T-helper 1 cell (primary cell): ENCODE data around the gene HBA1.
"Not testable (repeated sequence)": the region's sequence is repeated elsewhere in the genome, so short reads cannot be mapped to it uniquely, and the experiment has no call there.

ENCODE experiments used
- DNase-seq, 5 donors: peaks; one replicate each; pipeline ENCODE4 v3.0.0-alpha.2; 2012 to 2020
- total RNA-seq, 4 donors: gene quantifications; one replicate each; lab custom pipeline; 2026; lab: John Stamatoyannopoulos, UW

The HBA1 gene
- 0 reads per million in 4 donors for total RNA-seq

DNA sequence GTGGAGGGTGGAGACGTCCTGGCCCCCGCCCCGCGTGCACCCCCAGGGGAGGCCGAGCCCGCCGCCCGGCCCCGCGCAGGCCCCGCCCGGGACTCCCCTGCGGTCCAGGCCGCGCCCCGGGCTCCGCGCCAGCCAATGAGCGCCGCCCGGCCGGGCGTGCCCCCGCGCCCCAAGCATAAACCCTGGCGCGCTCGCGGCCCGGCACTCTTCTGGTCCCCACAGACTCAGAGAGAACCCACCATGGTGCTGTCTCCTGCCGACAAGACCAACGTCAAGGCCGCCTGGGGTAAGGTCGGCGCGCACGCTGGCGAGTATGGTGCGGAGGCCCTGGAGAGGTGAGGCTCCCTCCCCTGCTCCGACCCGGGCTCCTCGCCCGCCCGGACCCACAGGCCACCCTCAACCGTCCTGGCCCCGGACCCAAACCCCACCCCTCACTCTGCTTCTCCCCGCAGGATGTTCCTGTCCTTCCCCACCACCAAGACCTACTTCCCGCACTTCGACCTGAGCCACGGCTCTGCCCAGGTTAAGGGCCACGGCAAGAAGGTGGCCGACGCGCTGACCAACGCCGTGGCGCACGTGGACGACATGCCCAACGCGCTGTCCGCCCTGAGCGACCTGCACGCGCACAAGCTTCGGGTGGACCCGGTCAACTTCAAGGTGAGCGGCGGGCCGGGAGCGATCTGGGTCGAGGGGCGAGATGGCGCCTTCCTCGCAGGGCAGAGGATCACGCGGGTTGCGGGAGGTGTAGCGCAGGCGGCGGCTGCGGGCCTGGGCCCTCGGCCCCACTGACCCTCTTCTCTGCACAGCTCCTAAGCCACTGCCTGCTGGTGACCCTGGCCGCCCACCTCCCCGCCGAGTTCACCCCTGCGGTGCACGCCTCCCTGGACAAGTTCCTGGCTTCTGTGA is at the start of gene HBA1:
TSS of gene HBA1 (plus strand) at position 204 of the 906 bp plus-strand sequence. CDS start at position 241, 37 bp downstream.
- DNase-seq = not testable (repeated sequence)

DNA sequence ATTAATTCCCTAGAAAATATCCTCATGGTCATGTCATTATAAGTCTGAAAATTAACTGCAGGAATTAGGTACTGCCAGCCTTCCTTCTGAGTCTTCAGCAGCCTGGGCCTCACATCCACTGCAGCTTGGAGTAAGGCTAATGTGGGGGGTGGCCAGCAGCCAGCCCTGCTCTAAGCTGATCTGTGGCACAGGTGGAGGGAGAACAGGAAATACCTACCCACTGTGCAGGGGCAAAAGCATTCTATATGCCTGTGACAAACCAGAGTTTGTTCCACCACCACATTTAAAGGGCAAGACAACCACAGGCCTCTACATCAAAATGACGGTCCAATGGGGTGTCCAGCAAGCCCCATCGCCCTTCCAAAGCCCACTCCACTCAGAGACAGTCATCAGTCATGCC is 47.4 kb upstream of the HBA1 start:
- DNase-seq = no peak

DNA sequence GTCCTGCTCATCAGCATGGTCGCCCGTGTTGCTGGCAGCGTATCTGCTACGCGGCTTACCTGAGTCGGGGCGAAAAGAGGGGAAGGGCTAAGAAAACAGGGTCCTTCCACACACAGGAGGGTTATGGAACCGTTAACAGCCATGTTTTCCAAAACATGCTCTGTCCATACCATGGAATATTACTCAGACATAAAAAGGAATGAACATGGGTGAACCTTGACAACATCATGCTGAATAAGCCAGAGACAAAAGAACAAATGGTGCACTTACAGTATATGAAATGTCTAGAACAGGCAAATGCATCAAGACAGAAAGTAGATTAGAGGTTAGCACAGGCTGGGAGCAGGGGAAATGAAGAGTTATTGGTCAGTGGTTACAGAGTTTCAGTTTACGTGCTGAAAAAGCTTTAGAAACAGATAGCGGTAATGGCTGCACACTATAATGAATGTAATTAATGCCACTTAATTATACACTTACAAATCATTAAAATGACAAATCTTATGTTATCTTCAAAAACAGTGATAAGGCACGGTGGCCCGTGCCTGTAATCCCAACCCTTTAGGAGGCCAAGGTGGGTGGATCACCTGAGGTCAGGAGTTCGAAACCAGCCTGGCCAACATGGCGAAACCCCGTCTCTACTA is 45.8 kb upstream of the HBA1 start:
- no peak for DNase-seq

DNA sequence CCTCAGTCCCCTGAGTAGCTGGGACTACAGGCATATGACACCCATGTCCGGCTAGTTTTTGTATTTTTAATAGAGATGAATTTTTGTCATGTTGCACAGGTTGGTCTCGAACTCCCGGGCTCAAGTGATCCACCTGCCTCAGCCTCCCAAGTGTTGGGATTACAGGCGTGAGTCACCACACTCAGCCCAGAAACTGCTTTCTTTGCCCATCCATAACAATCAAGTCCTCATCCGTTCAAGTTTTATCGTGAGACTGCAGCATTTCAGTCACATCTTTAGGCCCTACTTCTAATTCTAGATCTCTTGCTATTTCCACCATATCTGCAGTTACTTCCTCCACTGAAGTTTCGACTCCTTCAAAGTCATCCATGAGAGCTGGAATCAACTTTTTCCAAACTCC is 44.4 kb upstream of the HBA1 start:
- DNase-seq = no peak

DNA sequence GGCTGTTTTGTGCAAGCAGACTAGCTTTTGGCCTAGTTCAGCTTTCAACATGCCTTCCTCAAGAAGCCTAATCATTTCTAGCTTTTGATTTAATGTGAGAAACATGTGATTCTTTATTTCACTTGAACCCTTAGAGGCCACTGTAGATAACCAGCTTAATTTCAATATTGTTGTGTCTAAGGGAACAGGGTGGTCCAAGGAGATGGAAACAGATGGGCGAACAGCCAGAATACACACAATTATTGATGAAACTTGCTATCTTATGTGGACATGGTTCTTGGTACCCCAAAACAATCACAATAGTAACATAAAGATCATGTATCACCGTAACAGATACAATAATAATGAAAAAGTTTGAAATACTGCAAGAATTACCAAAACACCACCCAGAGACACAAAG is 42.8 kb upstream of the HBA1 start:
- DNase-seq = no peak

DNA sequence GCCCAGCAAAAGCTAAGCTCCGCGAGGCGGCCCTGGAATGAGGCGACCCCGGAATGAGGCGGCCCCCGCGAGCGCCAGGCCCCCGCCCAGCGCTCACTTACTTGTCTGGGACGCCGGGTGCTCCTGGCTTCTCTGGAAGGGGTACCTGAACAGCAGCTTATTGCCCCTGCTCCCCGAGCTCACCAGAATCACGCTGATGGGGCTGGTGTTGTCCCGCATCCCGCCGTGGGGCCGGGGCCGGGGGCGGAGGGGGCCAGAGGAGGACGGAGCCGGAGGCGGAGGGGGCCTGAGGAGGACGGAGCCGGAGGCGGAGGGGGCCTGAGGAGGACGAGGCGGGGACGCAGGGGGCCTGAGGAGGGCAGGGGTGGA is 38.4 kb upstream of the HBA1 start:
- DNase-seq = peak in 3 of 5 donors; percentile 11 to 25 (median 15)

DNA sequence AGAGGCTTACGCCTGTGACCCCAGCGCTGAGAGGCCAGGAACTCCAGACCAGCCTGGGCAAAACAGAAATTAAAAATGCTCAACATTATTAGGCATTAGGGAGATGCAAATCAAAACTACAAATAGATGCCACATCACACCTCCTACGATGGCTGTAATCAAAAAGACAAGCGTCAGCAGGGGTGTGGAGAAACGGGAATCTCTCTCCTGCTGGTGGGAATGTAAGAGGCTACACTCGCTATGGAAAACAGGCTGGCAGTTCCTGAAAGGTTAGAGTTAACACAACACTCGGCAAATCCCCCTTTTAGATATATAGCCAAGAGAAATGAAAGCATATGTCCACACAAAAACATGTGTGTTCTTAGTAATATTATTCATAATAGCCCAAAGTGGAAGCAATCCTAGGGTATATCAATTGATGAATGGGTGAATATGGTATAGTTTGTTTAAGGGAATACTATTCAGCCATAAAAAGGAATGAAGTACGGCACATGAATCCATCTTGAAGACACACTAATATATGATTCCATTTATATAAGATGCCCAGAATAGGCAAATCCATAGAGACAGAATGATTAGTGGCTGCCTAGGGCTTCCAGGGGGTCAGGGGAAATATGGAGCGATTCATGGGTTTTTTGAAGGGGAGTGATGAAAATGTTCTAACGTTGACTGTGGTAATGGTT is 36.2 kb upstream of the HBA1 start:
- no peak for DNase-seq

DNA sequence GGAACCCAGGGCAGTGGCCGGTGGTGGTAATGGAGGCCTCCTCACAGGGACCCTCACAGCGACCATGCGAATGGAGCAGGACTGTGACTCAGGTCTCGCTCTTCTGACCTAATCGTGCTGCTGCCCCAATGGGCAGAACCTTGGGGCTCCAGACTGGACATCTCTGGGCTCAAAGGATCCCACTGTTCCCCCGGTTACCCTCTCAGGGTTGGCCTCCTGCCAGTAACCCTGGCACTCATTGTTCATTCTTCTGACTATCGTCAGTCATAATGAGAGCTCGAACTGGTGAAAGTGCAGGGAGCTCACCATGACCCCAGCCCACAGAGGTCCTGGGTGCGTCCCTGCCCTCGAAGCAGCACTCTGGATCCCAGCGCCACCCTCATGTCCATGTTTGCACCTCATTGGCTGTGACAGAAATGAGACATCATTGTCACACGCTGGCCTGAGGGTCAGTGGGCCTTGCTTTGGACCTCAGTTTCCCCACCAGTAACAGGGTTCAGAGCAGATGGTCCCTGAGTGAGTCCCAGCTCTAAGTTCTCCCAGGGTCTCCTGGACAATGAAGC is 34.0 kb upstream of the HBA1 start:
- no peak for DNase-seq

DNA sequence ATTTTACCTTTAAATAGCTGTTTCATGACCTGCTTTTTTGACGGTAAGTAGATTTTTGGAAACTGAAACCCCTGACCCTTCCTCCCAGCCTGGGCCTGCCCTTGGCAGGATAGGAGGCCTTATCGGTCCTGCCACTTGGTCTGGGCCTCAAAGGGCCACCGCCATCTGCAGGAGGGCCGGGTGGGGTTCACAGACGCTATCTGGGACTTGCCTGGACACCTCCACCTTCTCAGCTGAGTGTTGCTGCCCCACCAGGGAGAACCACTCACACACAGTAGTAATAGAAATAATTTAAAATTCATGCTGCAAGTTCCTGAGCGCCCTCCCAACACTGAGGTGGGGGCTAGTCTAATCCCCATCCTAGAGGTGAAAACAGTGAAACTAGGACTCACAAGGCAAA is 33.4 kb upstream of the HBA1 start:
- DNase-seq = no peak

DNA sequence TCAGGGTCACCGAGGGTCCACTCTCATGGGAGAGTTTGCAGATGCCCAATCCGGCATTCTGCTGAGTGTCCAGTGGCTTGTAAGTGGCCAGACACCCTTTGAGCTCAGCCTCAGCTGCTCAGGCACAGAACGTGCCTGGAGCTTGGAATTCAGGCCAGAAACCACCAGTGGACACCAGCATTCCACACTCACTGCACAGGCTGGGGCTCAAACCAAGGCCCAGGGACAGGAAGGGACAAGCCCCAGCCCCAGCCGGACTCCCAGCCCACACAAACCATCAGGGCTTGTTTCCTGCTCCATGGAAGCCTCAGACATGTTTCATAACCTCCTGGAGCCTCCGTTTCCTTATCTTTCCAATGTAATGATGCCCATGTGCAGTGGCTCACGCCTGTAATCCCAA is 33.0 kb upstream of the HBA1 start:
- DNase-seq = no peak

DNA sequence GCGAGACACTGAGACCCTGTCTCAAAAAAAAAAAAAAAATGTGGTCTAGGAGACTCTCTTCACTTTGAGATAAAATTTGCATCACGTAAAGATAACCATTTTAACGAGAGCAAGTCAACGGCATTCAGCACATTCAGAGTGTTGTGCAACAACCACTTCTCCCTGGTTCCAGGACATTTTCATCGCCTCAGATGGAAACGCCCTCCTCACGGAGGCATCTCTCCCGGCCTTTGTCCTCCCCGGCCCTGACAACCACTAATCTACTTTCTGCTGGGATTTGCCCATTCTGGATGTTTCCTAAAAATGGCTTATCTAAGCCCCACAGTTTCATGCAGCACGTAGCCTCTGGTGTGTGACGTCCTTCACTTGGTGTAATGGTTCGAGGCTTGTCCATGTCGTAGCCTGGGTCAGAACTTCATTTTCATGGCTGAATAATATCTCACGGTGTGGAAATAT is 31.7 kb upstream of the HBA1 start:
- no peak for DNase-seq

DNA sequence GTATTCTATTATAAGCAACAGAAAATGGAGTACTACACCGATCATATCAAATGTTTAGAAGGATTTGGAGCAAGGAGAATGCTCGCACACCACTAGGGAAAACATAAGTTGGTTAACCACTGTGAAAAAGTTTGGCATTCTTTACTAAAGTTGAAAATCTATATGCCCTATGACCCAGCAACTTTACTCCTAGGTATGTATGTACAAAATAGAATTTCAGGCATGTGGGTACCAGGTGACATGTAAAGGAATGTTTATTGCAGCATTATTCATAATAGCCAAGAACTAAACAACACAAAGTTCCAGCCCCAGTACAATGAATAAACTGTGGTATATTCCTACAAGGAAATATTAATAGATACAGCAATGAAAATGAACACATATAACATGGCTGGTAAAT is 29.8 kb upstream of the HBA1 start:
- no peak for DNase-seq

DNA sequence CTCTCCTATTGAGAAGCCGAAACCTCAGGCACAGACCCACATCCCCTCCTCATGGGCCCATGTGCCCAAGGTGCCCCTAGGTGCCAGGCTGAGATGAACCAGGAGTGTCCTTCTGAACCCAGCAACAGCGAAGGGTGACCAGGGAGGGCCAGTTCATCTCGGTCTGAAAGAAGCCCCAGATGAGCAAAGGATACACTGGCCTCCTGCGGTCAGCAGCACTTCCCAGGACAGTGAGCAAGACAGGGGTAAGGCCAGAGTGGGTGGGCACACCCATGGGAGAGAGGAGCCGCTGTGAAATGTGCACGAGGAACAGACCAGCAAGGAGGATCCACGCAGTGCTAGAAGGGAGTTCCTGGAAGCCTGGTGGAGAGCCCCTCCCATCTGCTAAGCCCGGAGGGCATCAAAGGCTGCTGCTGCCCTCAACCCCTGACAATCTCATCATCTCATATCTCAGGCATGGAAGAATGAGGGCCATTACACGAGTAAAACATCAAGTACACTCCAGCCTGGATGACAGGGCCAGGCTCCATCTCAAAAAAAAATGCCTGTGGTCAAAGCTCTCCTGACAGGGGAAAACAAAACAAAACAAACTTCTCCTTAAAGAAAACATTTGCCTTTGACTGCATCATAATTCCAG is 27.3 kb upstream of the HBA1 start:
- no peak for DNase-seq

DNA sequence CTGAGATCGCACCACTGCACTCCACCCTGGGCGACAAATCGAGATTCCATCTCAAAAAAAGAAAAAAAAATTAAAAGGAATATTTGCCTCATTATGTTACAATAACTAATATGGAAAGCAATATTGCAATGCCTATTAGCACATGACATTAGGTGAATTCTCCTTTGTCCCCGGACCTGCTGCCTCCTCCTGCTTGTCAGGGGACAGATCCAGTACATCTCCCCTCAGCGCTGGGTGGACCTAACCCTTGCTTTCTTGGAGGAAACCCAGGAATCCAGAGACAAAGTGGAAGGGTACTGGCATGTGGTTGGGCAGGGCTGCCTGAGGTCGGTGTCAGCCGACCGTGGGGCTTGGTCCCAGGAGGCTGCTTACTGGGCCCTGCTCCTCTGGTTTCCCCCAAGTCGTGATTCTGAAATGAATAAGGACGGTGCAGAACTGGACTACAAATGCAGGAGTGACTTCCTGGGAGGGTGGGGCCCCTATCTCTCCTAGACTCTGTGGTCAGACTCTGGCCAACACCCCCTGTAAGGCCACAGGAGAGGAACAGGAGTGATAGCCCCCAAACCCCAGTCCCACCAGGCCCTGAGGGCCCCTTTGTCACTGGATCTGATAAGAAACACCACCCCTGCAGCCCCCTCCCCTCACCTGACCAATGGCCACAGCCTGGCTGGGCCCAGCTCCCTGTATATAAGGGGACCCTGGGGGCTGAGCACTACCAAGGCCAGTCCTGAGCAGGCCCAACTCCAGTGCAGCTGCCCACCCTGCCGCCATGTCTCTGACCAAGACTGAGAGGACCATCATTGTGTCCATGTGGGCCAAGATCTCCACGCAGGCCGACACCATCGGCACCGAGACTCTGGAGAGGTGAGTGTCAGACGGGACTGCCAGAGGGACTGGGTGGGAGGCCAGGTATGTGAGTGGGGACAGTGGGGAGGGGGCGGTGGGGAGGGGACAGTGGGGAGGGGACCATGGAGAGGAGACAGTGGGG is 24.0 kb upstream of the HBA1 start, which contains the start of gene HBZ:
TSS of gene HBZ (plus strand) at position 504 of the 988 bp plus-strand sequence. CDS start at position 770, 266 bp downstream.
- DNase-seq = no peak

DNA sequence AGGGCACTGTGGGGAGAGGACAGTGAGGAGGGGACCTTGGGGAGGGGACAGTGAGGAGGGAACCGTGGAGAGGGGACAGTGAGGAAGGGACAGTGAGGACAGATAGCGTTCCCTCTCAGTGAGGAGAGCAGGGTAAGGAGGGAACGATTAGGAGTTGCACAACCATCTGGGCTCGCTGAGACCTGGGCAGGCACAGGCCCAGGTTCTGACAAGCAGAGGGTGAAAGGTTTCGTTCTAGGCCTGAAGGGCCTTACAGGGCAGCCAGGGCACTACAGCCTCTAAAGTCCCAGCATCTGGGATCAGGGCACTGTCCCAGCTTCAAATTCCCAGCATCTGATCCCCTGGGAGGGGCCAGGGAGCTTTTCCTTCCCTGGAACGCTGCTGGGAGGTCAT is 23.4 kb upstream of the HBA1 start:
- DNase-seq = not testable (repeated sequence)

DNA sequence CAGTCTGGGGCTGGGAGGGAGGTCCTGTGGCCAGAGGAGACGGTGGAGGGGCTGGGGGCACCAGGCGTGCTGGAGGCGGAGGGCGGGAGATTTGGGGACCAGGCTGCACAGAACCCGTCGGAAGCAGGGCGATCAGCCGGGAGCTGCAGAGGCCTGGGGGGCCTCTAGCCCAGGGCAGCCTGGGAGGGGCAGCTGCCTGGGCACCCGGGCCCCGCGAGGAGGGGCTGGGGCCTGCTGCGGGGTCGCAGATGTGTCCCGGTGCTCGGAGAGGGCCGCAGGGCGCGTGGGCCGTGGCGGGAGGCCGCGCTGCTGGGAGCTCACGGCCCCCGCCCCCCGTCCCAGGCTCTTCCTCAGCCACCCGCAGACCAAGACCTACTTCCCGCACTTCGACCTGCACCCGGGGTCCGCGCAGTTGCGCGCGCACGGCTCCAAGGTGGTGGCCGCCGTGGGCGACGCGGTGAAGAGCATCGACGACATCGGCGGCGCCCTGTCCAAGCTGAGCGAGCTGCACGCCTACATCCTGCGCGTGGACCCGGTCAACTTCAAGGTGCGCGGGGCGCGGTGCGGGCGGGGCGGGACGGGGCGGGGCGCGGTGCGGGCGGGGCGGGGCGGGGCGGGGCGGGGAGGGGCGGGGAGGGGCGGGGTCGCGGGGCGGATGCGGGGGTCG is 22.8 kb upstream of the HBA1 start:
- DNase-seq = not testable (repeated sequence)

DNA sequence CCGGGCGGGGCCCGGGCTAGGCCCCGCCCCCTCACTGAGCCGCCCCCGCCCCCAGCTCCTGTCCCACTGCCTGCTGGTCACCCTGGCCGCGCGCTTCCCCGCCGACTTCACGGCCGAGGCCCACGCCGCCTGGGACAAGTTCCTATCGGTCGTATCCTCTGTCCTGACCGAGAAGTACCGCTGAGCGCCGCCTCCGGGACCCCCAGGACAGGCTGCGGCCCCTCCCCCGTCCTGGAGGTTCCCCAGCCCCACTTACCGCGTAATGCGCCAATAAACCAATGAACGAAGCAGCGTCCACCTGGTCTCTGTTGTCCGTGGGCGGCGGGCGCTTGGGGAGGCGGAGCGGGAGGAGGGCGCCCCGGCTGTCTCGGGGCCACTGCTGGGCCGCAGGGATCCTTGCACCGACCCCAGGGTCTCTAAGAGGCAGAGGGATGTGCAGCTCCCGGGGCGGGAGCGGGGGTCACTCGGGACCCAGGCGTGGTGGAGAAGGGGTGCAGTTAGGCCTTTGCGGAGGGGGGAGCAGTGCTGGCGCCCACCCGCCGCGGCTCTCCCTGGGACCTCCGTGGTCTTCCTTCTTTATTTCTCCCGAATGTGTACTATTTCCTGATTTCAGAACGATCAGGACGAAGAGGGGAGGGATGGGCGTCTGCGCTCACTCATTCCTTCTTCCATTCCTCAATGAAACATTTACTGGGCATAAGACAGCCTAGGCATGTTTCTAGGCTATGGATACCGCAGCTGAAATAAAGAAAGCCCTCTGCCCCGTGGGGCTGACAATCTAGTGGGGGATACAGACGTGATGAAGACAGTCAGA is 22.1 kb upstream of the HBA1 start:
- no peak for DNase-seq

DNA sequence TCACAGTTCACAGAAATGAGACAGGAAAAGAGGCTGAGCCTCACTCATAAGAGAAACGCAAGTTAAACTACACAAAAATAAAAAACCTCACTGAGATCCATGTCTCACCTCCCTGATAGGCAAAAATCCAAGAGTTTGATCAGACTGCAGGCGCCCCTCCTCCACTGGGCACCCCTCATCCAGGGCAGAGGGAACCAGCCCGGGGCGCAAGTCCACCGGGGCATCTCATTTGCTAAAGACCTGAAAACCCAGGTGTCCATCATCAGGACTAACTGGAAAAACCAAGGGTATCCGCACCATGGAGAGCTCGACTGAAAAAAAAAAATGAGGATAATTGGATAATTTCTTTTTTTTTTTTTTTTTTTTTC is 21.5 kb upstream of the HBA1 start:
- DNase-seq = no peak

DNA sequence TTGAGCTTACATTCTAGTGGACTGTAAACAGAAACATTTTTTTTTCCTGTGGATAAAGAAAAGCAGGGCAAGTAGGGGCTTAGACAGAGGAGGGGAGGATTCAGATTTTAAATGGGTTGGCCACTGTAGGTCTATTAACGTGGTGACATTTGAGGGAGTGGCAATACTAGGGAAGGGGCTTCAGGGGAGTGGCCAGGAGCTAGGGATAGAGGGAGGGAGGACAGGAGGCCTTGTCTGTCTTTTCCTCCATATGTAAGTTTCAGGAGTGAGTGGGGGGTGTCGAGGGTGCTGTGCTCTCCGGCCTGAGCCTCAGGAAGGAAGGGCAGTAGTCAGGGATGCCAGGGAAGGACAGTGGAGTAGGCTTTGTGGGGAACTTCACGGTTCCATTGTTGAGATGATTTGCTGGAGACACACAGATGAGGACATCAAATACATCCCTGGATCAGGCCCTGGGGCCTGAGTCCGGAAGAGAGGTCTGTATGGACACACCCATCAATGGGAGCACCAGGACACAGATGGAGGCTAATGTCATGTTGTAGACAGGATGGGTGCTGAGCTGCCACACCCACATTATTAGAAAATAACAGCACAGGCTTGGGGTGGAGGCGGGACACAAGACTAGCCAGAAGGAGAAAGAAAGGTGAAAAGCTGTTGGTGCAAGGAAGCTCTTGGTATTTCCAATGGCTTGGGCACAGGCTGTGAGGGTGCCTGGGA is 17.2 kb upstream of the HBA1 start:
- no peak for DNase-seq
